Breast epithelium (tissue), 4 donors: ENCODE data around the gene KCNQ2. TPM values are rescaled to one million over a fixed set of nuclear protein-coding genes. Genes with fewer than 3 reads are reported as not detected.

Source experiments
- DNase-seq, 2 donors: peaks; one replicate each; pipeline ENCODE4 v3.0.0-alpha.2; 2019; ENCODE audit warnings: low spot score in 2 of 2
- H3K27ac ChIP-seq, 2 donors: fragments of 200-600 bp; sonication (generic) in 1 of 2; one replicate each; pipeline ENCODE4 v1.5.1; 2016 to 2019; ENCODE audit warnings: mild to moderate bottlenecking in 1 of 2
- H3K27me3 ChIP-seq, 2 donors: fragments of 200-600 bp; sonication (generic) in 1 of 2; one replicate each; pipeline versions ENCODE4 v1.5.1 to v1.6.0; 2017 to 2019; ENCODE audit warnings: control low read depth in 1 of 2, mild to moderate bottlenecking in 1 of 2
- H3K36me3 ChIP-seq: fragments of 200-600 bp; one replicate; pipeline ENCODE4 v1.5.1; 2019
- H3K4me1 ChIP-seq, 2 donors: fragments of 200-600 bp; sonication (generic); one replicate each; pipeline ENCODE4 v1.5.1; 2016 to 2019; ENCODE audit warnings: control low read depth in 1 of 2
- H3K4me3 ChIP-seq, 3 donors: fragments of 200-600 bp; sonication (generic); 1 replicate in 2 of 3; 2 replicates in 1 of 3; pipeline ENCODE4 v1.5.1; 2016 to 2019; ENCODE audit warnings: mild to moderate bottlenecking in 3 of 3, moderate library complexity in 2 of 3
- H3K9me3 ChIP-seq, 2 donors: fragments of 200-600 bp; sonication (generic) in 1 of 2; one replicate each; pipeline ENCODE4 v1.5.1; 2016 to 2019; ENCODE audit warnings: control low read depth in 1 of 2
- POLR2A ChIP-seq: fragments of 450-650 bp; IDR thresholded peaks from one replicate; pipeline ENCODE4 v1.6.1; 2016; ENCODE audit warnings: antibody characterized with exemption, mild to moderate bottlenecking, moderate library complexity
- POLR2AphosphoS5 ChIP-seq, 3 donors: sonication (generic); formaldehyde crosslinking; IDR thresholded peaks; one replicate each; pipeline ENCODE4 v1.6.1; 2017; ENCODE audit warnings: antibody characterized with exemption in 3 of 3
- intact Hi-C: fragments of 100-400 bp; cut with DNase I; formaldehyde crosslinking; loops from one replicate; pipeline ENCODE4 v1.15.1; 2023; ENCODE audit warnings: low total_unique reads
- total RNA-seq, 3 donors: library from RNA; depleted of rRNA; stranded (reverse); fragments of >200 nt; gene quantifications; one replicate each; pipeline ENCODE4 v1.1.0, GENCODE V29; 2016
- TF ChIP-seq, protein P1 (sequence below), 3 donors: fragments of 450-650 bp; IDR thresholded peaks; one replicate each; pipeline ENCODE4 v1.5.1; 2016 to 2017; ENCODE audit warnings: antibody characterized with exemption in 3 of 3, mild to moderate bottlenecking in 3 of 3, moderate library complexity in 3 of 3

The KCNQ2 gene
- total RNA-seq, 3 donors from 2014 or later = not detected

DNA sequence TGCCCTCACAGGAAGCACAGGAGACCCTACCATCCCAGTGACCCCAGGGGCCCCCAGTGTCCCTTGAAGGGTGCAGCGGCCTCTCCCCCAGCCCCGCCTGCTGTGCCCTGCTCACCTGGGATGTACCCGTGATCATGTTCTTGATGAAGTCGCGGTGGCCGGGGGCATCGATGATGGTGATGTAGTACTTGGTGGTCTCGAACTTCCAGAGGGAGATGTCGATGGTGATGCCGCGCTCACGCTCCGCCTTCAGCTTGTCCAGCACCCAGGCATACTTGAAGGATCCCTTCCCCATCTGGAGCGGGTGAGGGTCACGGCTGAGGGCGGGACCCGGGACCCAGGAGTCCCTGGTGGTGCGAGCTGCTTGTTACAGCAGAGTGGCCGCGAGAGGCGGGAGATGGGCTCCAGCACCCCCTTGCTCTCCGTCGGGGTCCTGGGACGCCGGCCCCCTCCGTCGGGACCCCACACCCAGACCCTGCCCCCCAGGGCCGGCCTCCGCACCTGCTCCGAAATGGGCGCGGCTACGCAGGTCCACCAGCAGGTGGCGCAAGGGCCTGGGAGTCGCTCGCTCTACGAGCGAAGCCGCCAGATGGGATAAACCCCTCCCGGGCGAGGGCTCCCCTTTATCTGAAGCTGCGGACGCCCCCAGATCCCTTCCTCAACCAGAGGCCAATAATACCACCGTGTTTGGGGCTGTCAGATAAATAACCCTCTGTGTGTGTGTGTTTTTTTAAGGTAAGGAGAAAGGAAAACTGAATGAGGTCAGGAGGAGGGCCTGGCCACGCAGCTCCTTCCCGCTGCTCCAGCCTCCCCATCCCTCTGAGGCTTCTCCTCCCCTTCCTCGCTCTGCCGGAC, 23.5 kb upstream of the KCNQ2 start:
- TF ChIP-seq POLR2A (no peak), POLR2AphosphoS5 (IDR thresholded peaks at IDR 0.05) (no peak)
- TF ChIP-seq, protein P1, sequence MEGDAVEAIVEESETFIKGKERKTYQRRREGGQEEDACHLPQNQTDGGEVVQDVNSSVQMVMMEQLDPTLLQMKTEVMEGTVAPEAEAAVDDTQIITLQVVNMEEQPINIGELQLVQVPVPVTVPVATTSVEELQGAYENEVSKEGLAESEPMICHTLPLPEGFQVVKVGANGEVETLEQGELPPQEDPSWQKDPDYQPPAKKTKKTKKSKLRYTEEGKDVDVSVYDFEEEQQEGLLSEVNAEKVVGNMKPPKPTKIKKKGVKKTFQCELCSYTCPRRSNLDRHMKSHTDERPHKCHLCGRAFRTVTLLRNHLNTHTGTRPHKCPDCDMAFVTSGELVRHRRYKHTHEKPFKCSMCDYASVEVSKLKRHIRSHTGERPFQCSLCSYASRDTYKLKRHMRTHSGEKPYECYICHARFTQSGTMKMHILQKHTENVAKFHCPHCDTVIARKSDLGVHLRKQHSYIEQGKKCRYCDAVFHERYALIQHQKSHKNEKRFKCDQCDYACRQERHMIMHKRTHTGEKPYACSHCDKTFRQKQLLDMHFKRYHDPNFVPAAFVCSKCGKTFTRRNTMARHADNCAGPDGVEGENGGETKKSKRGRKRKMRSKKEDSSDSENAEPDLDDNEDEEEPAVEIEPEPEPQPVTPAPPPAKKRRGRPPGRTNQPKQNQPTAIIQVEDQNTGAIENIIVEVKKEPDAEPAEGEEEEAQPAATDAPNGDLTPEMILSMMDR (IDR thresholded peaks at IDR 0.05) = peak; percentile 80 to 91 (median 83)
- Histone ChIP-seq H3K27me3 (peaks cover 7 to 58% of the 10 kb centered on the region in 2 donors), H3K27ac (no peak overlapping the region), H3K4me1 (peaks cover 0 to 10% of the 10 kb centered on the region in 2 donors), H3K36me3 (no peaks in the 10 kb centered on the region), H3K9me3 (no peaks in the 10 kb centered on the region), H3K4me3 (peak overlapping the region; percentile 16 to 60 (median 39))
- no peak for DNase-seq
- intact Hi-C loops = no loop called here

DNA sequence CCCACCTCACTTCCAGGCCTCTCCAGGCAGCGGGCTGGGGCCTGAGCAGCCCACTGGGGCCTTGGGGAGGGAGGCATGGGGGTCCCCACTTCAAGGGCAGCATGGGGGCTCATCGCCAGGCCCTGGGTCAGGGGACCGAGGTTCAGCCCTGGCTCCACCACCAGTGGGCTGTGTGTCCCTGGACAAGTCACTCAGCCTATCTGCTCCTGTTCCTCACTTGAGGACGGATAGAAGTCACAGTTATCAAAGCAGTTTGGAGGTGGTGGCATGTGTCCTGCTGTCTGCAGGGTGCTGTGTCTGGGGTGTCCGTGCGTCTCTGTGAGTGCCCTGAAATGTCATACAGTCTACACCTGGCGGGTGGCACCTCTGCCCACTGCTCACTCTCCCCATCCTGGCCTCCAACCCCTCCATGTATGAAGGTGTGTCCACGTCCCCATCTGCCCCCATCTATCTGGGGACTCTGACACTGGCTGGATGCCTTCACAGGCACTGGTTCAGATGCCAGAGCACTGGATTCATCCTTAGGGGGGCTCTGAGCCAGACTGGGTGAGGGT, 22.8 kb upstream of the KCNQ2 start:
- peaks cover 7 to 58% of the 10 kb centered on the region in 2 donors for H3K27me3 ChIP-seq
- no peak overlapping the region for H3K4me3 ChIP-seq
- peaks cover 0 to 10% of the 10 kb centered on the region in 2 donors for H3K4me1 ChIP-seq
- no peak for DNase-seq
- TF ChIP-seq POLR2AphosphoS5 (IDR thresholded peaks at IDR 0.05) (no peak), POLR2A (no peak)
- TF ChIP-seq, protein P1 (IDR thresholded peaks at IDR 0.05) = no peak
- intact Hi-C loops = no loop called here
- no peak overlapping the region for H3K27ac ChIP-seq
- H3K36me3 ChIP-seq = no peaks in the 10 kb centered on the region
- no peaks in the 10 kb centered on the region for H3K9me3 ChIP-seq

DNA sequence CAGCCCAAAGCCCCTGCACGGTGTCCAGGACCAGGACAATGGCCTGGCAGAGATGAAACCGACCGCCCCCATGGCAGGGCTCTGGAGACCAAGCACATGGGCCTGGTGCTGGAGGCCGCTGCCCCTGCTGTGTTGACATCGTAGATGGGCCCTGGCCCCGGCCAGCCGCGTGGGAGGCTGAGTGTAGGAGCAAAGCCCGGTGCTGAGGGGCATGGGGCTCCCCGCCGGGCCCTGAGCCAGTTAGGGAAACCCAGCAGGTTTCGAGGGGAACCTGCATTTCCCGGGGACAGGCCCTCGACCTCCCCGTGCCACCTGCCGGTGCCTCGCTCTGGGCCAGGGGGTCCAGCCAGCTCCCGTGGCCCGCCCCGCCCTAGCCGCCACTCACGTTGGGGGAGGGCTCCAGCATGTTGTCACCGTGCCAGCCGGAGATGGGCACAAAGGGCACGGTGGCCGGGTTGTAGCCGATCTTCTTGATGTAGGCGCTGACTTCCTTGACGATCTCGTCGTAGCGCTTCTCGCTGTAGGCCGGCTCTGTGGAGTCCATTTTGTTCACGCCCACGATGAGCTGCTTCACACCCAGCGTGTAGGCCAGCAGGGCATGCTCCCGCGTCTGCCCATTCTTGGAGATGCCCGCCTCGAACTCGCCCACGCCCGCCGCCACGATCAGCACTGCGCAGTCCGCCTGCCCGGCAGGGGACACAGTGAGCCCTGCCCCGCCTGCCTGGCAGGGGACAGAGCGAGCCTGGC, 22.1 kb upstream of the KCNQ2 start:
- Histone ChIP-seq H3K4me1 (peaks cover 0 to 9% of the 10 kb centered on the region in 2 donors), H3K4me3 (no peak overlapping the region), H3K27me3 (peaks cover 4 to 60% of the 10 kb centered on the region in 2 donors), H3K9me3 (no peaks in the 10 kb centered on the region), H3K27ac (no peak overlapping the region), H3K36me3 (no peaks in the 10 kb centered on the region)
- no peak for DNase-seq
- intact Hi-C loops = no loop called here
- no peak for TF ChIP-seq POLR2AphosphoS5 (IDR thresholded peaks at IDR 0.05)
- TF ChIP-seq POLR2A = no peak
- TF ChIP-seq, protein P1 (IDR thresholded peaks at IDR 0.05) = no peak

DNA sequence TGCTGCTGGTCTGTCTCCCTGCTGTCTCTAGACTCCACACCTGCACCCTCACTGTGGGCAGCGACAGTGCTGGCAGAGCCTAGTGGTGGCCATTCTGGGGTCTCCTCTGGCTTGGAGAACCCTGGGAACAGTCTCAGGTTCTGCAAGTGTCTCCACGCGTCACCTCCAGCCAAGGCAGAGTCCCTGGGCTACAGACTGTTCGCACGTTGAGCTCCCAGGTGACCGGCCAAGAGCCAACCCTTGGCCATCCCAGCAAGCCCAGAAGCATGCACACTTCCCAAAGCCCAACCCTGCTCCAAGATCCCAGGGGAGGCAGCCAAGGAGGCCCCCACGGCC, 21.6 kb upstream of the KCNQ2 start:
- Histone ChIP-seq H3K27ac (no peak overlapping the region), H3K36me3 (no peaks in the 10 kb centered on the region), H3K27me3 (peaks cover 4 to 60% of the 10 kb centered on the region in 2 donors), H3K9me3 (no peaks in the 10 kb centered on the region), H3K4me1 (peaks cover 0 to 5% of the 10 kb centered on the region in 2 donors), H3K4me3 (no peak overlapping the region)
- TF ChIP-seq, protein P1 (IDR thresholded peaks at IDR 0.05) = no peak
- TF ChIP-seq POLR2A (no peak), POLR2AphosphoS5 (IDR thresholded peaks at IDR 0.05) (no peak)
- no peak for DNase-seq
- intact Hi-C loops = no loop called here
